Right kidney (tissue), 1 donor: ENCODE measurements around the gene SPOCK2.

Source experiments
- DNase-seq: peaks from one replicate; pipeline ENCODE4 v3.0.0-alpha.2; 2016

Gene SPOCK2

GRCh38 chr10:72011468-72011867 is 76.9 kb downstream of the SPOCK2 start:
- no peak for DNase-seq

GRCh38 chr10:72011016-72011415 is 77.3 kb downstream of the SPOCK2 start:
- no peak for DNase-seq

GRCh38 chr10:72010234-72010973 is 77.9 kb downstream of the SPOCK2 start:
- DNase-seq = no peak

- DNase-seq = peak; percentile 77
Measured at GRCh38 chr10:72009425-72010081, 78.8 kb downstream of the SPOCK2 start.

GRCh38 chr10:72009051-72009424 is 79.3 kb downstream of the SPOCK2 start:
- DNase-seq = no peak
